ENCODE data around the gene STEAP4. TPM values are rescaled to one million over a fixed set of nuclear protein-coding genes. Genes with fewer than 3 reads are reported as not detected.
A peak's percentile ranks its signal among the peaks of the same experiment; 100 is the strongest.

Gene STEAP4
- 0.26 and 0.99 TPM in 2 replicates for total RNA-seq
- polyA plus RNA-seq, result 0.88 and 0.94 TPM in 2 replicates
- polyA plus RNA-seq (2012), result 0.55 and 0.66 TPM in 2 replicates
- polyA minus RNA-seq (ENCODE audit: low replicate concordance), result 0.15 TPM in 1 of 2 replicates, not detected in the other

DNA sequence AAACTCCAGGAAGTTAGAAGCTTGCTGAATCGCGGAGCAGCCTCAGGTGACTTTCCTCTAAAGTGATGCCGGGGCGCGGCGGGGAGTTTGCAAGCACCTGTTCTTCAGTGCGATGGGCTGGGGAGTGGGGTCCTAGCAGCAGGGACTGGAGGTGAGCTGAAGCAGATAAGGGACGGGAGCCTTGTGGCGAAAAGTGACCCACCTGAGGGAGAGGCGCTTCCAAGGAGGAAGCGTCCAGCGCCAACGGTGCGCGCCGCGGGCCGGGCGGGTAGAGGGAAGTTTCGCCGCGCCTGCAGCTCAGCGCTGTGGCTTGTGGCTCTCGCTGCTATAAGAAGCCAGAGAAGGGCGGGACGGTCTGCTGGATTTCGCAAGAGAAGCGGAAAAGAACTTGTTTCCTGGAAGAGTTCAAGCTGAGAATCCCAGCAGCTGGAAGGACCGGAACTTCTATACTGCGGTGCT, at the start of gene STEAP4:
TSS of gene STEAP4 (minus strand) at position 305 of the 459 bp plus-strand sequence. CDS start 22,625 bp downstream, outside the sequence.
- peak; percentile 58 to 67 for DNase-seq (ENCODE audit: low read depth in 2 of 2)
- TF ChIP-seq, protein P1, sequence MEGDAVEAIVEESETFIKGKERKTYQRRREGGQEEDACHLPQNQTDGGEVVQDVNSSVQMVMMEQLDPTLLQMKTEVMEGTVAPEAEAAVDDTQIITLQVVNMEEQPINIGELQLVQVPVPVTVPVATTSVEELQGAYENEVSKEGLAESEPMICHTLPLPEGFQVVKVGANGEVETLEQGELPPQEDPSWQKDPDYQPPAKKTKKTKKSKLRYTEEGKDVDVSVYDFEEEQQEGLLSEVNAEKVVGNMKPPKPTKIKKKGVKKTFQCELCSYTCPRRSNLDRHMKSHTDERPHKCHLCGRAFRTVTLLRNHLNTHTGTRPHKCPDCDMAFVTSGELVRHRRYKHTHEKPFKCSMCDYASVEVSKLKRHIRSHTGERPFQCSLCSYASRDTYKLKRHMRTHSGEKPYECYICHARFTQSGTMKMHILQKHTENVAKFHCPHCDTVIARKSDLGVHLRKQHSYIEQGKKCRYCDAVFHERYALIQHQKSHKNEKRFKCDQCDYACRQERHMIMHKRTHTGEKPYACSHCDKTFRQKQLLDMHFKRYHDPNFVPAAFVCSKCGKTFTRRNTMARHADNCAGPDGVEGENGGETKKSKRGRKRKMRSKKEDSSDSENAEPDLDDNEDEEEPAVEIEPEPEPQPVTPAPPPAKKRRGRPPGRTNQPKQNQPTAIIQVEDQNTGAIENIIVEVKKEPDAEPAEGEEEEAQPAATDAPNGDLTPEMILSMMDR (conservative IDR thresholded peaks at IDR 0.05 in 1 of 2, IDR thresholded peaks at IDR 0.05 in 1 of 2; ENCODE audit: low read depth in 1 of 2, low read length in 2 of 2), result no peak
- no peak for TF ChIP-seq EZH2 (IDR thresholded peaks at IDR 0.05; ENCODE audit: low read length, missing control alignments)
- H3K4me3 ChIP-seq (replicated peaks in 1 of 4; ENCODE audit: control extremely low read depth in 1 of 4, insufficient read depth in 1 of 4, low read depth in 3 of 4, low read length in 4 of 4), result peak within 1 kb of the TSS in 3 of 4 experiments; percentile 11 to 25 (median 14)
- no peaks in the 10 kb centered on the region for H3K79me2 ChIP-seq (ENCODE audit: control insufficient read depth, insufficient read depth, low read length)
- H3K4me1 ChIP-seq (ENCODE audit: control insufficient read depth, extremely low read depth, insufficient read depth, low read length), result no peaks in the 10 kb centered on the region
- H3K9ac ChIP-seq (ENCODE audit: insufficient read depth, low read length), result no peak within 1 kb of the TSS
- no peaks in the 10 kb centered on the region for H4K20me1 ChIP-seq (ENCODE audit: control insufficient read depth, extremely low read depth, insufficient read depth, low read length)
- H3K36me3 ChIP-seq (ENCODE audit: control insufficient read depth, insufficient read depth, low read length), result no peaks in the 10 kb centered on the region
- peak within 1 kb of the TSS; percentile 52 for H3K4me2 ChIP-seq (ENCODE audit: extremely low read depth, insufficient read depth, low read length)
- no peak within 1 kb of the TSS for H3K27ac ChIP-seq (ENCODE audit: insufficient read depth, low read length)
- H3K27me3 ChIP-seq (ENCODE audit: control insufficient read depth, insufficient read depth, low read length), result no peaks in the 10 kb centered on the region
- no peaks in the 10 kb centered on the region for H3K9me3 ChIP-seq (ENCODE audit: control insufficient read depth, insufficient read depth, low read depth, low read length)
- peak within 1 kb of the TSS; percentile 40 for H2AFZ ChIP-seq (ENCODE audit: low read length)

DNA sequence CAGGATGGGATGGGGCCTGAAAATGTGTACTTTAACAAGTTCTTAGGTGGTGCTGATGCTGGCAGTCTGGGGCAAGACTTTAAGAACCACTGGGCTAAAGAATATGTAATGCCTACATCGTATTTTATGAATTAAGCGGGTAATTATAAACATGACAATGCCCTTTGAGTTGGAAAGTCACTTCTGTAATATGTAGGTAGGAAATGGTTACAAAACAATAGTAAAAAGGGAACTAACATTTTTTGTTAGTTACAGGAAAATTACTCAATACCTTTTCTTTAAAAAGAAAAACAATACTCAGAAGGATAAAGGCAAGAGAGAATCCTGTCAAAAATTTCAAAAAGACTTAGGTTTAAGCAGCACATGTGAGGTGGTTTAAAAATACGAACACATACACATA, 48.3 kb upstream of the STEAP4 start:
- Histone ChIP-seq H3K4me3 (replicated peaks in 1 of 4; ENCODE audit: control extremely low read depth in 1 of 4, insufficient read depth in 1 of 4, low read depth in 3 of 4, low read length in 4 of 4) (no peak overlapping the region), H3K27me3 (ENCODE audit: control insufficient read depth, insufficient read depth, low read length) (no peaks in the 10 kb centered on the region), H3K9me3 (ENCODE audit: control insufficient read depth, insufficient read depth, low read depth, low read length) (no peaks in the 10 kb centered on the region), H3K27ac (ENCODE audit: insufficient read depth, low read length) (no peak overlapping the region), H4K20me1 (ENCODE audit: control insufficient read depth, extremely low read depth, insufficient read depth, low read length) (no peaks in the 10 kb centered on the region), H3K9ac (ENCODE audit: insufficient read depth, low read length) (no peak overlapping the region), H3K79me2 (ENCODE audit: control insufficient read depth, insufficient read depth, low read length) (no peaks in the 10 kb centered on the region), H3K36me3 (ENCODE audit: control insufficient read depth, insufficient read depth, low read length) (no peaks in the 10 kb centered on the region), H3K4me2 (ENCODE audit: extremely low read depth, insufficient read depth, low read length) (no peak overlapping the region), H3K4me1 (ENCODE audit: control insufficient read depth, extremely low read depth, insufficient read depth, low read length) (no peaks in the 10 kb centered on the region), H2AFZ (ENCODE audit: low read length) (no peak overlapping the region)
- DNase-seq (ENCODE audit: low read depth in 2 of 2), result no peak
- TF ChIP-seq EZH2 (IDR thresholded peaks at IDR 0.05; ENCODE audit: low read length, missing control alignments), result no peak
- TF ChIP-seq, protein P1 (conservative IDR thresholded peaks at IDR 0.05 in 1 of 2, IDR thresholded peaks at IDR 0.05 in 1 of 2; ENCODE audit: low read depth in 1 of 2, low read length in 2 of 2), result no peak

DNA sequence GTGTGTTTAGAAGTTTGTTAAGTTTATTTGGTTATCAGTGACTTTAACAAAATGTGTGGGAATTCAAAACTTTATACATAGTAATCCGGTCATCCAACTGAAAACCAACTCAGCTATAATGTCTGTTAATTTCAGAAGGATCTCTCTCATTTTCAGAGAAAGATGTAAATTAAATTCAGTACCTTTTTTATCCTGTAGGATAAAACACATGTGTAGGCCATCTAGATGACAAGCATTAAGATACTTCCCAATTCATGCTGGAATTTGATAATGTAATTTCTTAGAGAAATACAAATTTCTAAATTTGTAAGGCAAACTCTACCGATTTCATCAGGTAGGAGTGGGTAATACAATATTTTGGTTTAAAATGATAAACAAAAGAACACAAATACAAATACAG, 43.4 kb upstream of the STEAP4 start:
- Histone ChIP-seq H3K9ac (ENCODE audit: insufficient read depth, low read length) (no peak overlapping the region), H3K9me3 (ENCODE audit: control insufficient read depth, insufficient read depth, low read depth, low read length) (no peaks in the 10 kb centered on the region), H3K27me3 (ENCODE audit: control insufficient read depth, insufficient read depth, low read length) (no peaks in the 10 kb centered on the region), H4K20me1 (ENCODE audit: control insufficient read depth, extremely low read depth, insufficient read depth, low read length) (no peaks in the 10 kb centered on the region), H3K27ac (ENCODE audit: insufficient read depth, low read length) (no peak overlapping the region), H3K4me3 (replicated peaks in 1 of 4; ENCODE audit: control extremely low read depth in 1 of 4, insufficient read depth in 1 of 4, low read depth in 3 of 4, low read length in 4 of 4) (no peak overlapping the region), H3K79me2 (ENCODE audit: control insufficient read depth, insufficient read depth, low read length) (no peaks in the 10 kb centered on the region), H3K4me2 (ENCODE audit: extremely low read depth, insufficient read depth, low read length) (no peak overlapping the region), H3K36me3 (ENCODE audit: control insufficient read depth, insufficient read depth, low read length) (no peaks in the 10 kb centered on the region), H3K4me1 (ENCODE audit: control insufficient read depth, extremely low read depth, insufficient read depth, low read length) (no peaks in the 10 kb centered on the region), H2AFZ (ENCODE audit: low read length) (no peak overlapping the region)
- no peak for DNase-seq (ENCODE audit: low read depth in 2 of 2)
- no peak for TF ChIP-seq EZH2 (IDR thresholded peaks at IDR 0.05; ENCODE audit: low read length, missing control alignments)
- TF ChIP-seq, protein P1 (conservative IDR thresholded peaks at IDR 0.05 in 1 of 2, IDR thresholded peaks at IDR 0.05 in 1 of 2; ENCODE audit: low read depth in 1 of 2, low read length in 2 of 2), result no peak

Measured in fibroblast of lung (primary cell).